ENCODE measurements around the gene CDIP1. TPM values are rescaled to one million over a fixed set of nuclear protein-coding genes. Genes with fewer than 3 reads are reported as not detected.

The CDIP1 gene
- total RNA-seq, 1 experiment from 2014 or later: 49.7 TPM

- no peak for DNase-seq
- no peak overlapping the region for H2BK120ac ChIP-seq (ENCODE audit: low read depth, low read length, poor library complexity, severe bottlenecking)
- no peak overlapping the region; a peak in 1 of 7 replicates for H3K27ac Mint-ChIP-seq
- H3K9me3 Mint-ChIP-seq: no peaks in the 10 kb centered on the region
- H3K56ac ChIP-seq (ENCODE audit: insufficient read length, low read depth, low read length): no peak overlapping the region
- WGBS (ENCODE audit: extremely low coverage, insufficient read length, low lambda C conversion rate): no CpG with 5 or more reads among the region's 3 CpGs
- H3K9ac ChIP-seq (ENCODE audit: extremely low read depth, insufficient read length, low read length): no peak overlapping the region
- no peak overlapping the region for H3K23ac ChIP-seq (ENCODE audit: insufficient read length, low read depth, low read length)
- H3K9me3 ChIP-seq (ENCODE audit: control insufficient read depth, low read depth, low read length): no peaks in the 10 kb centered on the region
- H4K91ac ChIP-seq (ENCODE audit: insufficient read length, low read depth, low read length): no peak overlapping the region
- H3K14ac ChIP-seq (ENCODE audit: insufficient read depth, low read length): no peak overlapping the region
- H3K79me1 ChIP-seq (ENCODE audit: insufficient read depth, low read depth, low read length, poor library complexity, severe bottlenecking): no peaks in the 10 kb centered on the region
- no peak overlapping the region for H2AK5ac ChIP-seq (ENCODE audit: insufficient read length, low read length)
- H2BK15ac ChIP-seq (ENCODE audit: low read depth, low read length): no peak overlapping the region
- H3K18ac ChIP-seq (ENCODE audit: insufficient read length, low read depth, low read length): no peak overlapping the region
- no peak overlapping the region for H2BK20ac ChIP-seq (ENCODE audit: low read depth, low read length, poor library complexity, severe bottlenecking)
- no peak overlapping the region for H3K4ac ChIP-seq (ENCODE audit: low read depth, low read length)
- H3T11ph ChIP-seq (ENCODE audit: low read length): no peak overlapping the region
- H3K4me3 Mint-ChIP-seq: no peak overlapping the region
- no peaks in the 10 kb centered on the region for H3K27me3 ChIP-seq (ENCODE audit: insufficient read depth, low read length)
- H2BK5ac ChIP-seq (ENCODE audit: insufficient read length, low read length): no peak overlapping the region
- H3K4me2 ChIP-seq (ENCODE audit: insufficient read depth, insufficient read length, low read length): no peak overlapping the region
- H3K4me1 ChIP-seq (ENCODE audit: insufficient read depth, low read length): no peaks in the 10 kb centered on the region
- no peak overlapping the region for H2BK12ac ChIP-seq (ENCODE audit: insufficient read length, low read depth, low read length)
- no peak overlapping the region for H4K8ac ChIP-seq (replicated peaks; ENCODE audit: insufficient read length, low read depth, low read length)
- H3K27ac ChIP-seq (ENCODE audit: insufficient read length, low read depth, low read length): no peak overlapping the region
- no peaks in the 10 kb centered on the region for H3K79me2 ChIP-seq (ENCODE audit: insufficient read depth, low read length)
- H3K36me3 Mint-ChIP-seq (ENCODE audit: insufficient read depth in 1 of 3, low read depth in 3 of 3): peaks cover 0 to 3% (median 0%) of the 10 kb centered on the region in 3 experiments; a peak in 2 of 7 replicates
- no peaks in the 10 kb centered on the region for H4K20me1 ChIP-seq (ENCODE audit: control insufficient read depth, insufficient read depth, insufficient read length)
- H4K5ac ChIP-seq (ENCODE audit: insufficient read length, low read depth, low read length): no peak overlapping the region
- H3K27me3 Mint-ChIP-seq (ENCODE audit: low read depth): no peaks in the 10 kb centered on the region
- no peak overlapping the region for H2AFZ ChIP-seq (ENCODE audit: low read length)
- H3K4me1 Mint-ChIP-seq: peaks cover 19 to 35% of the 10 kb centered on the region in 2 experiments
- TF ChIP-seq CTCF (conservative IDR thresholded peaks at IDR 0.05): no peak
- H3K23me2 ChIP-seq (ENCODE audit: insufficient read length, low read depth, low read length, poor library complexity, severe bottlenecking): no peaks in the 10 kb centered on the region
These were observed 38.3 kb downstream of the CDIP1 start for GRCh38 chr16:4500272-4500671.
